H9 (cell line): Measurements from ENCODE around the gene FMNL1. TPM values are rescaled to one million over a fixed set of nuclear protein-coding genes. Genes with fewer than 3 reads are reported as not detected.
A peak's percentile ranks its signal among the peaks of the same experiment; 100 is the strongest.

Source experiments
- DNase-seq: peaks from one replicate; pipeline ENCODE4 v3.0.0-alpha.2; 2017
- H2AFZ ChIP-seq: one replicate; pipeline ENCODE4 v1.6.1; 2013; ENCODE audit warnings: mild to moderate bottlenecking, low read length, control low read depth, moderate library complexity
- H2AK5ac ChIP-seq: 2 replicates; pipeline ENCODE4 v1.6.1; 2013; ENCODE audit warnings: low read length, control low read depth, mixed read lengths; ENCODE audit not compliant: insufficient read length
- H2BK120ac ChIP-seq: one replicate; pipeline ENCODE4 v1.6.1; 2013; ENCODE audit warnings: low read depth, mild to moderate bottlenecking, low read length, control low read depth, inconsistent platforms; ENCODE audit not compliant: poor library complexity, severe bottlenecking
- H2BK12ac ChIP-seq: 2 replicates; pipeline ENCODE4 v1.6.1; 2013; ENCODE audit warnings: low read length, control low read depth, mixed read lengths, low read depth; ENCODE audit not compliant: insufficient read length
- H2BK15ac ChIP-seq: 2 replicates; pipeline ENCODE4 v1.6.1; 2013; ENCODE audit warnings: low read depth, low read length, control low read depth
- H2BK20ac ChIP-seq: one replicate; pipeline ENCODE4 v1.6.1; 2013; ENCODE audit warnings: low read depth, mild to moderate bottlenecking, low read length, control low read depth, inconsistent platforms; ENCODE audit not compliant: poor library complexity, severe bottlenecking
- H2BK5ac ChIP-seq: 2 replicates; pipeline ENCODE4 v1.6.1; 2013; ENCODE audit warnings: low read length, control low read depth, mixed read lengths; ENCODE audit not compliant: insufficient read length
- H3K14ac ChIP-seq: 2 replicates; pipeline ENCODE4 v1.6.1; 2013; ENCODE audit warnings: low read length, control low read depth; ENCODE audit not compliant: insufficient read depth
- H3K18ac ChIP-seq: 2 replicates; pipeline ENCODE4 v1.6.1; 2013; ENCODE audit warnings: low read depth, mild to moderate bottlenecking, mixed read lengths, low read length, control low read depth; ENCODE audit not compliant: insufficient read length
- H3K23ac ChIP-seq: 2 replicates; pipeline ENCODE4 v1.6.1; 2013; ENCODE audit warnings: low read length, control low read depth, mixed read lengths, low read depth; ENCODE audit not compliant: insufficient read length
- H3K23me2 ChIP-seq: 2 replicates; pipeline ENCODE4 v1.6.1; 2013; ENCODE audit warnings: low read depth, mild to moderate bottlenecking, mixed read lengths, low read length, control low read depth; ENCODE audit not compliant: insufficient read length, poor library complexity, severe bottlenecking
- H3K27ac ChIP-seq: 2 replicates; pipeline ENCODE4 v1.5.1; 2013; ENCODE audit warnings: low read length, control low read depth, mixed read lengths, low read depth; ENCODE audit not compliant: insufficient read length
- H3K27me3 ChIP-seq: 2 replicates; pipeline ENCODE4 v1.6.1; 2013; ENCODE audit warnings: low read length, control low read depth, inconsistent platforms; ENCODE audit not compliant: insufficient read depth
- H3K4ac ChIP-seq: 2 replicates; pipeline ENCODE4 v1.6.1; 2013; ENCODE audit warnings: low read depth, mild to moderate bottlenecking, control low read depth, inconsistent platforms, low read length, moderate library complexity
- H3K4me1 ChIP-seq: 2 replicates; pipeline ENCODE4 v1.6.1; 2013; ENCODE audit warnings: low read length, control low read depth, inconsistent platforms; ENCODE audit not compliant: insufficient read depth
- H3K4me2 ChIP-seq: 2 replicates; pipeline ENCODE4 v1.6.1; 2013; ENCODE audit warnings: low read length, control low read depth, mixed read lengths; ENCODE audit not compliant: insufficient read length, insufficient read depth
- H3K56ac ChIP-seq: 2 replicates; pipeline ENCODE4 v1.6.1; 2013; ENCODE audit warnings: low read depth, mild to moderate bottlenecking, mixed read lengths, low read length, control low read depth; ENCODE audit not compliant: insufficient read length
- H3K79me1 ChIP-seq: 2 replicates; pipeline ENCODE4 v1.6.1; 2013; ENCODE audit warnings: low read depth, mild to moderate bottlenecking, moderate library complexity, low read length, control low read depth, inconsistent platforms; ENCODE audit not compliant: insufficient read depth, poor library complexity, severe bottlenecking
- H3K79me2 ChIP-seq: 2 replicates; pipeline ENCODE4 v1.6.1; 2013; ENCODE audit warnings: low read length, control low read depth, inconsistent platforms; ENCODE audit not compliant: insufficient read depth
- H3K9ac ChIP-seq: 2 replicates; pipeline ENCODE4 v1.6.1; 2013; ENCODE audit warnings: low read length, control low read depth, mixed read lengths; ENCODE audit not compliant: insufficient read length; ENCODE audit errors: extremely low read depth
- H3K9me3 ChIP-seq: one replicate; pipeline ENCODE4 v1.6.1; 2013; ENCODE audit warnings: low read depth, low read length, inconsistent platforms; ENCODE audit not compliant: control insufficient read depth
- H3T11ph ChIP-seq: one replicate; pipeline ENCODE4 v1.6.1; 2013; ENCODE audit warnings: mild to moderate bottlenecking, low read length, control low read depth, inconsistent platforms
- H4K20me1 ChIP-seq: one replicate; pipeline ENCODE4 v1.6.1; 2013; ENCODE audit not compliant: control insufficient read depth, insufficient read length, insufficient read depth
- H4K5ac ChIP-seq: 2 replicates; pipeline ENCODE4 v1.6.1; 2013; ENCODE audit warnings: low read depth, mild to moderate bottlenecking, mixed read lengths, low read length, control low read depth; ENCODE audit not compliant: insufficient read length
- H4K8ac ChIP-seq: replicated peaks from 2 replicates; pipeline ENCODE4 v1.6.1; 2013; ENCODE audit warnings: low read length, control low read depth, mixed read lengths, low read depth; ENCODE audit not compliant: insufficient read length
- H4K91ac ChIP-seq: 2 replicates; pipeline ENCODE4 v1.6.1; 2013; ENCODE audit warnings: low read depth, mild to moderate bottlenecking, moderate library complexity, mixed read lengths, low read length, control low read depth; ENCODE audit not compliant: insufficient read length
- H3K27ac Mint-ChIP-seq, 3 experiments: 2 replicates in 2 of 3; 3 replicates in 1 of 3; pipeline ENCODE4 v1.8.0; 2020 to 2021; ENCODE audit warnings: mixed read lengths in 3 of 3, mild to moderate bottlenecking in 1 of 3, moderate library complexity in 1 of 3
- H3K27me3 Mint-ChIP-seq: 2 replicates; pipeline ENCODE4 v1.8.0; 2021; ENCODE audit warnings: low read depth, mild to moderate bottlenecking, moderate library complexity, mixed read lengths
- H3K36me3 Mint-ChIP-seq, 3 experiments: 2 replicates in 2 of 3; 3 replicates in 1 of 3; pipeline ENCODE4 v1.8.0; 2020 to 2021; ENCODE audit warnings: low read depth in 3 of 3, mixed read lengths in 3 of 3; ENCODE audit not compliant: insufficient read depth in 1 of 3
- H3K4me1 Mint-ChIP-seq, 2 experiments: 2 replicates each; pipeline ENCODE4 v1.8.0; 2020; ENCODE audit warnings: mixed read lengths in 2 of 2
- H3K4me3 Mint-ChIP-seq, 2 experiments: 2 replicates in 1 of 2; 3 replicates in 1 of 2; pipeline ENCODE4 v1.8.0; 2020 to 2021; ENCODE audit warnings: mild to moderate bottlenecking in 2 of 2, mixed read lengths in 2 of 2, moderate library complexity in 1 of 2
- H3K9me3 Mint-ChIP-seq, 2 experiments: 2 replicates in 1 of 2; 3 replicates in 1 of 2; pipeline ENCODE4 v1.8.0; 2020; ENCODE audit warnings: mild to moderate bottlenecking in 2 of 2, mixed read lengths in 2 of 2, moderate library complexity in 1 of 2
- CTCF ChIP-seq: fragments of 200-600 bp; sonication (generic); conservative IDR thresholded peaks from 3 replicates; pipeline ENCODE4 v1.8.0; 2021; ENCODE audit warnings: antibody characterized with exemption, mild to moderate bottlenecking
- WGBS: extraction: QIAGEN DNeasy Blood & Tissue Kit; methylation state at CpG from one replicate; pipeline ENCODE4 v1.1.7; 2013; ENCODE audit warnings: missing lambda C conversion rate, low lambda C conversion rate, mixed read lengths; ENCODE audit not compliant: insufficient read length; ENCODE audit errors: extremely low coverage; 5-methylcytosine and 5-hydroxymethylcytosine counted together
- total RNA-seq: library from RNA; stranded (reverse); gene quantifications from 2 replicates; pipeline ENCODE4 v1.2.1, GENCODE V29; 2021

FMNL1 gene
- total RNA-seq, 1 experiment from 2014 or later = 6.9 TPM

- Histone ChIP-seq H2AFZ (no peak overlapping the region), H3K23me2 (peaks cover 14% of the 10 kb centered on the region), H4K20me1 (no peaks in the 10 kb centered on the region), H2BK5ac (no peak overlapping the region), H3K4ac (no peak overlapping the region), H3K14ac (peak overlapping the region; percentile 77), H4K8ac (no peak overlapping the region), H3K9me3 (no peaks in the 10 kb centered on the region), H3K27ac (no peak overlapping the region), H3K4me2 (peak overlapping the region; percentile 72), H4K91ac (no peak overlapping the region), H2BK120ac (no peak overlapping the region), H4K5ac (no peak overlapping the region), H2BK15ac (no peak overlapping the region), H2AK5ac (no peak overlapping the region), H3K56ac (no peak overlapping the region), H3K27me3 (no peaks in the 10 kb centered on the region), H3K18ac (peak overlapping the region; percentile 43), H3K79me2 (no peaks in the 10 kb centered on the region), H3T11ph (no peak overlapping the region), H3K9ac (no peak overlapping the region), H3K4me1 (no peaks in the 10 kb centered on the region; the same call in 1 of the 2 replicates), H2BK20ac (no peak overlapping the region), H2BK12ac (no peak overlapping the region), H3K79me1 (no peaks in the 10 kb centered on the region), H3K23ac (no peak overlapping the region)
- peaks cover 25% of the 10 kb centered on the region for H3K27me3 Mint-ChIP-seq
- H3K9me3 Mint-ChIP-seq = no peaks in the 10 kb centered on the region
- peak; percentile 79 for TF ChIP-seq CTCF
- H3K36me3 Mint-ChIP-seq = peaks cover 9 to 15% (median 9%) of the 10 kb centered on the region in 3 experiments
- no CpG with 5 or more reads among the region's 33 CpGs for WGBS
- H3K4me1 Mint-ChIP-seq = peaks cover 16 to 26% of the 10 kb centered on the region in 2 experiments
- H3K4me3 Mint-ChIP-seq = peak overlapping the region; percentile 84 to 90
- DNase-seq = peak; percentile 88
- peak overlapping the region in 2 of 3 experiments; percentile 84 to 92; a peak in 3 of 7 replicates for H3K27ac Mint-ChIP-seq
Observed at GRCh38 chr17:45246861-45247428, 25.3 kb downstream of the FMNL1 start.
